Fibroblast of lung (primary cell): ENCODE results near the gene SELENON.

ENCODE experiments used
- EZH2 ChIP-seq: IDR thresholded peaks from 2 replicates; pipeline ENCODE4 v1.5.1; 2012; ENCODE audit warnings: low read length, control low read depth, mild to moderate bottlenecking; ENCODE audit errors: missing control alignments
- TF ChIP-seq, protein P1 (sequence below), 2 donors: IDR thresholded peaks in 1 of 2; conservative IDR thresholded peaks in 1 of 2; 1 replicate in 1 of 2; 2 replicates in 1 of 2; pipeline ENCODE4 v1.5.1; 2011 to 2012; ENCODE audit warnings: low read length in 2 of 2, control low read depth in 1 of 2, inconsistent platforms in 1 of 2, low read depth in 1 of 2, mild to moderate bottlenecking in 1 of 2

DNA sequence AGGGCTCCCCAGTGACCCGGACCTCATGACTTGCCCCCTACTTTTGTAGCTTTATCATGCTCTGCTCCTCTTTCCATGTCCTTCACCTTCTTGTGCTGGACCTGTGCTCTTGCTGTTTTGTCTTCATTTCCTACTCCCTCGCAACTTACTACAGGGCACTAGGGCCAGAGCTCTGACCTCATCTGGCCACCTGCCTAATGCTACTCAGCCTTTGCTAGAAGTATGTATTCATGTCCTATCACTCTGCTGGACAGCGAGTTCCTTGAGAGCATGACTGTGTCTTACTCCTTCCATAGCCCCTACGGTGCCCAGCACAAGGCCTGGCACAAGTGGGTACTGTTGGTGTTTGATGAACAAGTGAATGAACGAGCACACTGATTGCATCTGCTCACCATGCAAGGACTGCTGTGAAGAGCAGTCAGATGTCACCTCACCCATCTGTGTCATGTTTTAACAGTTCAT lies 21.7 kb downstream of the SELENON start:
- TF ChIP-seq, protein P1, sequence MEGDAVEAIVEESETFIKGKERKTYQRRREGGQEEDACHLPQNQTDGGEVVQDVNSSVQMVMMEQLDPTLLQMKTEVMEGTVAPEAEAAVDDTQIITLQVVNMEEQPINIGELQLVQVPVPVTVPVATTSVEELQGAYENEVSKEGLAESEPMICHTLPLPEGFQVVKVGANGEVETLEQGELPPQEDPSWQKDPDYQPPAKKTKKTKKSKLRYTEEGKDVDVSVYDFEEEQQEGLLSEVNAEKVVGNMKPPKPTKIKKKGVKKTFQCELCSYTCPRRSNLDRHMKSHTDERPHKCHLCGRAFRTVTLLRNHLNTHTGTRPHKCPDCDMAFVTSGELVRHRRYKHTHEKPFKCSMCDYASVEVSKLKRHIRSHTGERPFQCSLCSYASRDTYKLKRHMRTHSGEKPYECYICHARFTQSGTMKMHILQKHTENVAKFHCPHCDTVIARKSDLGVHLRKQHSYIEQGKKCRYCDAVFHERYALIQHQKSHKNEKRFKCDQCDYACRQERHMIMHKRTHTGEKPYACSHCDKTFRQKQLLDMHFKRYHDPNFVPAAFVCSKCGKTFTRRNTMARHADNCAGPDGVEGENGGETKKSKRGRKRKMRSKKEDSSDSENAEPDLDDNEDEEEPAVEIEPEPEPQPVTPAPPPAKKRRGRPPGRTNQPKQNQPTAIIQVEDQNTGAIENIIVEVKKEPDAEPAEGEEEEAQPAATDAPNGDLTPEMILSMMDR (conservative IDR thresholded peaks at IDR 0.05 in 1 of 2, IDR thresholded peaks at IDR 0.05 in 1 of 2; ENCODE audit: low read depth in 1 of 2, low read length in 2 of 2) = no peak
- TF ChIP-seq EZH2 = no peak
